Neural cell (in vitro differentiated cells): ENCODE data around the gene CC2D1A. TPM values are rescaled to one million over a fixed set of nuclear protein-coding genes. Genes with fewer than 3 reads are reported as not detected.

Experiments used
- H2AFZ ChIP-seq: fragments of 200-600, 300-800 bp; sonication (generic), shearing (Covaris generic); 2 replicates; pipeline ENCODE4 v1.6.0; 2014; ENCODE audit warnings: low read depth, mild to moderate bottlenecking, antibody characterized with exemption, low read length, moderate library complexity
- H3F3A ChIP-seq: fragments of 200-600 bp; shearing (Covaris generic); 2 replicates; pipeline ENCODE4 v1.6.1; 2016; ENCODE audit warnings: mild to moderate bottlenecking, moderate library complexity, mixed read lengths, antibody characterized with exemption, low read length; ENCODE audit not compliant: insufficient read depth, poor library complexity, severe bottlenecking
- H3K27ac ChIP-seq: fragments of 200-600, 300-800 bp; sonication (generic), shearing (Covaris generic); 2 replicates; pipeline ENCODE4 v1.5.1; 2014; ENCODE audit warnings: mild to moderate bottlenecking, low read length, moderate library complexity
- H3K27me3 ChIP-seq: fragments of 300-800, 200-600 bp; sonication (generic), shearing (Covaris generic); 2 replicates; pipeline ENCODE4 v1.6.0; 2014; ENCODE audit warnings: mild to moderate bottlenecking, low read depth, low read length, moderate library complexity; ENCODE audit not compliant: insufficient read depth
- H3K36me3 ChIP-seq: fragments of 300-800, 200-600 bp; sonication (generic), shearing (Covaris generic); 2 replicates; pipeline ENCODE4 v1.5.1; 2014; ENCODE audit warnings: mild to moderate bottlenecking, antibody characterized with exemption, low read length, moderate library complexity; ENCODE audit not compliant: insufficient read depth
- H3K4me2 ChIP-seq: fragments of 300-800, 200-600 bp; sonication (generic), shearing (Covaris generic); 2 replicates; pipeline ENCODE4 v1.6.0; 2014; ENCODE audit warnings: mild to moderate bottlenecking, low read length
- H3K4me3 ChIP-seq: fragments of 300-800, 200-600 bp; sonication (generic), shearing (Covaris generic); 2 replicates; pipeline ENCODE4 v1.5.1; 2014; ENCODE audit warnings: mild to moderate bottlenecking, low read length, moderate library complexity
- H3K79me2 ChIP-seq: fragments of 200-600 bp; shearing (Covaris generic); replicated peaks from 2 replicates; pipeline ENCODE4 v1.6.0; 2014; ENCODE audit warnings: mild to moderate bottlenecking, low read length, moderate library complexity; ENCODE audit not compliant: insufficient read depth
- H3K9ac ChIP-seq: fragments of 300-800, 200-600 bp; sonication (generic), shearing (Covaris generic); 2 replicates; pipeline ENCODE4 v1.6.1; 2016; ENCODE audit warnings: mild to moderate bottlenecking, low read length, mixed read lengths
- H3K9me2 ChIP-seq: fragments of 200-600 bp; shearing (Covaris generic); 2 replicates; pipeline ENCODE4 v1.6.1; 2016; ENCODE audit warnings: mild to moderate bottlenecking, low read length, mixed read lengths; ENCODE audit not compliant: insufficient read depth
- H3K9me3 ChIP-seq: fragments of 200-600, 300-800 bp; sonication (generic), shearing (Covaris generic); 2 replicates; pipeline ENCODE4 v1.6.1; 2016; ENCODE audit warnings: mild to moderate bottlenecking, mixed run types, low read length, moderate library complexity, mixed read lengths
- H4K20me1 ChIP-seq: fragments of 200-600 bp; shearing (Covaris generic); 2 replicates; pipeline ENCODE4 v1.6.1; 2016; ENCODE audit warnings: mild to moderate bottlenecking, mixed run types; ENCODE audit not compliant: insufficient read depth
- CTCF ChIP-seq: fragments of 450-650 bp; IDR thresholded peaks from 2 replicates; pipeline ENCODE4 v1.5.1; 2014; ENCODE audit warnings: antibody characterized with exemption, mild to moderate bottlenecking, moderate library complexity; ENCODE audit not compliant: poor library complexity, severe bottlenecking
- EP300 ChIP-seq: fragments of 450-650 bp; conservative IDR thresholded peaks from 2 replicates; pipeline ENCODE4 v1.6.1; 2014; ENCODE audit warnings: antibody characterized with exemption, mild to moderate bottlenecking, moderate library complexity; ENCODE audit not compliant: poor library complexity, severe bottlenecking
- EZH2 ChIP-seq: fragments of 200-600, 300-800 bp; shearing (Covaris generic), sonication (generic); IDR thresholded peaks from 2 replicates; pipeline ENCODE4 v1.6.1; 2014; ENCODE audit warnings: antibody characterized with exemption, low read length, borderline replicate concordance, mild to moderate bottlenecking; ENCODE audit not compliant: insufficient read depth, poor library complexity, severe bottlenecking
- MXI1 ChIP-seq: fragments of 450-650 bp; conservative IDR thresholded peaks from 2 replicates; pipeline ENCODE4 v1.6.1; 2014; ENCODE audit warnings: antibody characterized with exemption, mild to moderate bottlenecking; ENCODE audit not compliant: poor library complexity, severe bottlenecking
- POLR2AphosphoS5 ChIP-seq: IDR thresholded peaks from 2 replicates; pipeline ENCODE4 v1.6.1; 2012
- RAD21 ChIP-seq: fragments of 450-650 bp; conservative IDR thresholded peaks from 2 replicates; pipeline ENCODE4 v1.6.1; 2014; ENCODE audit warnings: antibody characterized with exemption, mild to moderate bottlenecking, moderate library complexity
- REST ChIP-seq: IDR thresholded peaks from 2 replicates; pipeline ENCODE4 v1.6.1; 2012; ENCODE audit warnings: borderline replicate concordance
- SMC3 ChIP-seq: fragments of 450-650 bp; conservative IDR thresholded peaks from 2 replicates; pipeline ENCODE4 v1.6.1; 2014; ENCODE audit warnings: antibody characterized with exemption, mild to moderate bottlenecking, moderate library complexity; ENCODE audit not compliant: poor library complexity
- TAF1 ChIP-seq: IDR thresholded peaks from 2 replicates; pipeline ENCODE4 v1.6.1; 2012; ENCODE audit warnings: low read depth
- polyA plus RNA-seq: library from polyadenylated mRNA; depleted of rRNA; stranded (reverse); fragments of >200 nt; gene quantifications from 2 replicates; pipeline ENCODE4 v1.2.3, GENCODE V29; 2014

Gene CC2D1A
- polyA plus RNA-seq, 1 donor from 2014 or later, result 24.5 TPM

GRCh38 chr19:13875824-13876223 lies 30.2 kb upstream of the CC2D1A start:
- H3F3A ChIP-seq, result no peaks in the 10 kb centered on the region

GRCh38 chr19:13876834-13877233 lies 29.2 kb upstream of the CC2D1A start, which contains the start of gene NANOS3:
TSS of gene NANOS3 (plus strand) at chr19:13877134. CDS start at chr19:13877249, 115 bp downstream.
- no peaks in the 10 kb centered on the region for H3K27me3 ChIP-seq
- H3K9me3 ChIP-seq, result no peaks in the 10 kb centered on the region
- H3K9ac ChIP-seq, result no peak within 1 kb of the TSS
- H3K4me2 ChIP-seq, result no peak within 1 kb of the TSS
- no peaks in the 10 kb centered on the region for H3K79me2 ChIP-seq
- no peaks in the 10 kb centered on the region for H3F3A ChIP-seq
- no peaks in the 10 kb centered on the region for H4K20me1 ChIP-seq
- no peak for TF ChIP-seq CTCF
- no peak for TF ChIP-seq TAF1
- H3K27ac ChIP-seq, result no peak within 1 kb of the TSS
- no peak within 1 kb of the TSS for H2AFZ ChIP-seq
- no peaks in the 10 kb centered on the region for H3K9me2 ChIP-seq
- no peak within 1 kb of the TSS for H3K4me3 ChIP-seq
- no peaks in the 10 kb centered on the region for H3K36me3 ChIP-seq

More at GRCh38 chr19:13875824-13876223, 30.2 kb upstream of the CC2D1A start:
- Histone ChIP-seq H3K27me3 (no peaks in the 10 kb centered on the region), H3K36me3 (no peaks in the 10 kb centered on the region), H3K79me2 (no peaks in the 10 kb centered on the region), H3K9me2 (no peaks in the 10 kb centered on the region), H3K9ac (no peak overlapping the region), H4K20me1 (no peaks in the 10 kb centered on the region), H2AFZ (no peak overlapping the region), H3K4me2 (no peak overlapping the region), H3K27ac (no peak overlapping the region), H3K9me3 (no peaks in the 10 kb centered on the region), H3K4me3 (no peak overlapping the region)
- TF ChIP-seq EP300, result no peak
- TF ChIP-seq REST, result no peak
- no peak for TF ChIP-seq RAD21
- no peak for TF ChIP-seq SMC3
- TF ChIP-seq CTCF, result no peak
- no peak for TF ChIP-seq MXI1
- TF ChIP-seq EZH2, result no peak
- TF ChIP-seq TAF1, result no peak
- TF ChIP-seq POLR2AphosphoS5, result no peak
